Esophagus squamous epithelium (tissue), 5 donors: ENCODE data around the gene ZNF579. TPM values are rescaled to one million over a fixed set of nuclear protein-coding genes. Genes with fewer than 3 reads are reported as not detected.

ENCODE experiments used
- DNase-seq: peaks from one replicate; lab custom pipeline; 2025; lab: John Stamatoyannopoulos, UW
- H3K27ac ChIP-seq, 4 donors: fragments of 200-600 bp; sonication (generic); one replicate each; pipeline ENCODE4 v1.5.1; 2016 to 2019; ENCODE audit warnings: mild to moderate bottlenecking in 1 of 4
- H3K27me3 ChIP-seq, 4 donors: fragments of 200-600 bp; sonication (generic); 1 replicate in 3 of 4; 2 replicates in 1 of 4; pipeline versions ENCODE4 v1.5.1 to v1.6.0; 2017 to 2021; ENCODE audit warnings: antibody characterized with exemption in 1 of 4
- H3K36me3 ChIP-seq, 3 donors: fragments of 200-600 bp; sonication (generic); one replicate each; pipeline ENCODE4 v1.5.1; 2016 to 2019
- H3K4me1 ChIP-seq, 3 donors: fragments of 200-600 bp; sonication (generic); one replicate each; pipeline ENCODE4 v1.5.1; 2017 to 2019
- H3K4me3 ChIP-seq, 4 donors: fragments of 200-600 bp; sonication (generic); 1 replicate in 3 of 4; 2 replicates in 1 of 4; pipeline ENCODE4 v1.5.1; 2016 to 2019; ENCODE audit warnings: mild to moderate bottlenecking in 2 of 4, moderate library complexity in 1 of 4
- H3K9me3 ChIP-seq, 3 donors: fragments of 200-600 bp; sonication (generic); one replicate each; pipeline ENCODE4 v1.5.1; 2016 to 2019
- CTCF ChIP-seq, 6 experiments: fragments of 450-650 bp in 4 of 6; fragments of 200-600 bp in 2 of 6; sonication (generic) in 2 of 6; IDR thresholded peaks; one replicate each; pipeline ENCODE4 v1.5.1; 2016 to 2019; ENCODE audit warnings: antibody characterized with exemption in 6 of 6, mild to moderate bottlenecking in 4 of 6, moderate library complexity in 4 of 6
- POLR2A ChIP-seq, 4 donors: fragments of 450-650 bp; IDR thresholded peaks; one replicate each; pipeline ENCODE4 v1.6.1; 2017; ENCODE audit warnings: antibody characterized with exemption in 4 of 4, mild to moderate bottlenecking in 4 of 4, moderate library complexity in 3 of 4
- WGBS, 2 donors: methylation state at CpG; one replicate each; pipeline ENCODE4 v1.1.5; 2018; 5-methylcytosine and 5-hydroxymethylcytosine counted together
- intact Hi-C: fragments of 100-400 bp; cut with DNase I; formaldehyde crosslinking; loops from one replicate; pipeline ENCODE4 v1.15.0; 2022
- total RNA-seq, 4 donors: library from RNA; depleted of rRNA; stranded (reverse); fragments of >200 nt; gene quantifications; one replicate each; pipeline ENCODE4 v1.1.0, GENCODE V29; 2016
- donor health status: DM: yes; HTN: yes; CAD: no.

ZNF579 gene
- total RNA-seq, 4 donors from 2014 or later, result 0.75 to 3.0 (median 2.2) TPM

GRCh38 chr19:55594996-55595545 lies 14.4 kb upstream of the ZNF579 start:
- intact Hi-C loops, result no loop called here
- Histone ChIP-seq H3K4me1 (peaks cover 0 to 13% (median 3%) of the 10 kb centered on the region in 3 donors), H3K9me3 (no peaks in the 10 kb centered on the region), H3K36me3 (peaks cover 0 to 57% (median 0%) of the 10 kb centered on the region in 3 donors), H3K4me3 (no peak overlapping the region), H3K27ac (no peak overlapping the region), H3K27me3 (no peaks in the 10 kb centered on the region)
- TF ChIP-seq POLR2A (IDR thresholded peaks at IDR 0.05), result no peak
- no peak for TF ChIP-seq CTCF (IDR thresholded peaks at IDR 0.05)
- WGBS, 2 donors, result 81 to 86% methylated on average over 4 of the region's 4 CpGs
- DNase-seq, result no peak

DNA sequence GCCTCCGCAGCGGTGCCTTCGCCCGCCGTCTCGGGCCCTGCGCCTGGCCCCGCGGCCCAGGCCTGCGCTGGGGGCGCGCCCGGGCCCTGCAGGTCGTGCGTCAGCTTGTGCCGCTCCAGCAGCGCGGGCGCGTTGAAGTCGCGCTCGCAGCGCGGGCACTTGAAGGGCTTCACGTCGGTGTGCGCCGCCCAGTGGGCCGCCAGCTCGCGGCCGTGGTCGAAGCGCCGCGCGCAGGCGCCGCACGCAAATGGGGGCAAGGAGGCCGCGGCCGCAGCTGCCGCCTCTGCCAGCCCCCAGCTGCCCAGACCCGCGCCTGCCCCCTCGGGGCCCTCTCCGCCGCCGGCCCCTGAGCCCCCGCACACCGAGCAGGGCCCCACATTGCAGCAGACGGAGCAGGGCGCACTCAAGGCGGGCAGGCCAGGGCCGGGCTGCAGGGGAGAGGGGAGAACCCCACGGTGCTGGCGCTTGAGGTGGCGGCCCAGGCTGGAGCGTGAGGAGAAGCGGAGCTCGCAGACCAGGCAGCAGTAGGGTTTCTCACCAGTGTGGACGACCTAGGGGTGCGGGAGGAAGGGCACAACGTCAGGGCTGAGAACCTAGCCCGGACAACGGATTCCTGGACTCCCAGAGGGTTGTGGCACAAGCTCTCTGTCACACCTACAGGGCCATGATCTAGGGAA lies 12.6 kb upstream of the ZNF579 start:
- Histone ChIP-seq H3K4me1 (peaks cover 0 to 4% (median 0%) of the 10 kb centered on the region in 3 donors), H3K27ac (no peak overlapping the region), H3K9me3 (no peaks in the 10 kb centered on the region), H3K27me3 (no peaks in the 10 kb centered on the region), H3K36me3 (peaks cover 0 to 57% (median 0%) of the 10 kb centered on the region in 3 donors), H3K4me3 (no peak overlapping the region)
- intact Hi-C loops, result no loop called here
- no peak for DNase-seq
- TF ChIP-seq CTCF (IDR thresholded peaks at IDR 0.05) (no peak), POLR2A (IDR thresholded peaks at IDR 0.05) (no peak)
- WGBS, 2 donors, result 88 to 93% methylated on average over 8 to 13 of the region's 68 CpGs

DNA sequence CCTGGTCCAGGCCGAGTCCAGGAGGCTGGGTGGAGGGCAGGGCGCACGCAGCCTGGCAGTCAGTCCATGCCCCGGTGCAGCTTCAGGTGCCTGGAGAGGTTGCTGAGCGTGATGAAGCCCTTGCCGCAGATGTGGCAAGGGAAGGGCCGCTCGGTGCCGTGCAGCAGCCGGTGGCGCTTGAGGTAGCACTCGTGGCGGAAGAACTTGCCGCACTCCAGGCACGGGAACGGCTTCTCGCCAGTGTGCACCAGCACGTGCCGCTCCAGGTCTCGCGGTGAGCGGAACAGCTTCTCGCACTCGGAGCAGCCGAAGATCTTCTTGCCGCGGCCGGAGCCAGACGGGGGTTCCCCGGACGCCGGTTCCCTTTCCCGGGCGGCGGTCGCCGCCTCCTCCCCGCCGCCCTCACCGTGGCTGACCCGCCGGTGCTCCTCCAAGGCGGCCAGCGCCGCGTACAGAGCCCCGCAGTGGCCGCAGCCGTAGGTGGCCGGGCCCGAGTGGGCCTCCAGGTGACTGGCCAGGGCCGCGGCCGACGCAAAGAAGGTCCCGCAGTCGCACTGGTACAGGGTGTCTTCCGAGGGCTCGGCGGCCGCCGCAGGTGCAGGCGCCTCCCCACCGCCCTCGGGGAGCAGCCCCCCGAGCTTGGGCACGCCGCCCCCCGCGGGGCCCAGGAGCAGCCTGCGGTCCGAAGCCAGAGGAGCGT lies 11.9 kb upstream of the ZNF579 start:
- DNase-seq, result no peak
- peaks cover 0 to 53% (median 0%) of the 10 kb centered on the region in 3 donors for H3K36me3 ChIP-seq
- H3K4me1 ChIP-seq, result peaks cover 0 to 6% (median 0%) of the 10 kb centered on the region in 3 donors
- H3K9me3 ChIP-seq, result no peaks in the 10 kb centered on the region
- H3K27me3 ChIP-seq, result no peaks in the 10 kb centered on the region
- H3K27ac ChIP-seq, result no peak overlapping the region
- WGBS, 2 donors, result 90% methylated on average over 2 of the region's 73 CpGs; no CpG with 5 or more reads in 1 of the 2 donors
- intact Hi-C loops, result no loop called here
- H3K4me3 ChIP-seq, result no peak overlapping the region
- TF ChIP-seq CTCF (IDR thresholded peaks at IDR 0.05) (no peak), POLR2A (IDR thresholded peaks at IDR 0.05) (no peak)

DNA sequence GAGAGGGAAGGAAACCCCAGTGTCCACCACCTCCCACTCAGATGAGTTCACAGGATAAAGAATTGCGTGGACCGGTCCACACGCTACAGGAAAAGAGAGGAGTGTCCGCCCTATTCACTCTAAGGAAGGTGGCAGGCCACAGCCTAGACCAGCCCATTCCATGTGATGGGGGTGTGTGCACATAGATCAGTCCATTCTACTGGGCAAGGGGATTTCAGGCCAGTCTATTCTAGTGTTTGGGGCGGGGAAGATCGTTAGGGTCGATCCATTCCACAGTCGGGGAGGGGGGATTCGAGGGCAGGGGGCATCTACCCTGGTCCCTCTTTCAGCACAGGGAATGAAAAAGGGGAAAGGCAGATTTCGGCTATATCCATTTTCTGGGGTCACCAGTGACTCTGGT lies 10.9 kb upstream of the ZNF579 start:
- 79 to 89% methylated on average over 6 to 10 of the region's 10 CpGs for WGBS, 2 donors
- intact Hi-C loops, result no loop called here
- no peak for TF ChIP-seq CTCF (IDR thresholded peaks at IDR 0.05)
- no peak for TF ChIP-seq POLR2A (IDR thresholded peaks at IDR 0.05)

DNA sequence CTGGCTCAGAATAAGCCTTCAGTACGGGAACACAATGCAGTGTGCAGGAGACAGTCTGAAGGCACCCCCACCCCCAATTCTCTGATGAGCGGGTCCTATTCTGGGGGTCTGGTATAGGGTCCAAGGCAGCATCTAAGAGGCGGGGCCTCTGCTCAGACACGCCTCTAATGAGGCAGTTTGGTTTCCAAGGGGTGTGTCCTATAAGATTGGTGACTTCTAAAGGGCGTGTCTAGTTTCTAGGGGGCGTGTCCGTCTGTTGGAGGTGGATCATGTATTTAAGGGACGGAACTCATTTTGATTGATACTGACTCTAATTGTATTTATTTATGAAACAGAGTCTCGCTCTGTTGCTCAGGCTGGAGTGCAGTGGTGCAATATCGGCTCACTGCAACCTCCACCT lies 10.0 kb upstream of the ZNF579 start:
- Histone ChIP-seq H3K4me1 (peaks cover 7 to 25% (median 13%) of the 10 kb centered on the region in 3 donors), H3K9me3 (no peaks in the 10 kb centered on the region), H3K36me3 (peaks cover 0 to 33% (median 0%) of the 10 kb centered on the region in 3 donors), H3K27ac (no peak overlapping the region), H3K27me3 (peaks cover 0 to 8% (median 0%) of the 10 kb centered on the region in 4 donors), H3K4me3 (no peak overlapping the region)
- no peak for DNase-seq
- intact Hi-C loops, result no loop called here
- WGBS, 2 donors, result 66 to 76% methylated on average over 9 to 10 of the region's 10 CpGs
- no peak for TF ChIP-seq POLR2A (IDR thresholded peaks at IDR 0.05)
- no peak for TF ChIP-seq CTCF (IDR thresholded peaks at IDR 0.05)

More for the DNA sequence above, 10.9 kb upstream of the ZNF579 start:
- Histone ChIP-seq H3K4me3 (no peak overlapping the region), H3K27ac (no peak overlapping the region), H3K27me3 (no peaks in the 10 kb centered on the region), H3K4me1 (peaks cover 0 to 15% (median 7%) of the 10 kb centered on the region in 3 donors), H3K9me3 (no peaks in the 10 kb centered on the region), H3K36me3 (peaks cover 0 to 43% (median 0%) of the 10 kb centered on the region in 3 donors)
- DNase-seq, result no peak
